HG03108 (cell line): Measurements from ENCODE around the gene ROGDI.
"Not testable (repeated sequence)": the region's sequence is repeated elsewhere in the genome, so short reads cannot be mapped to it uniquely, and the experiment has no call there.

Experiments
- ATAC-seq: cut with Tn5 transposase; IDR thresholded peaks from one replicate; pipeline ENCODE4 v1.9.1; 2021; ENCODE audit warnings: moderate library complexity; ENCODE audit not compliant: unreplicated experiment

The ROGDI gene

DNA sequence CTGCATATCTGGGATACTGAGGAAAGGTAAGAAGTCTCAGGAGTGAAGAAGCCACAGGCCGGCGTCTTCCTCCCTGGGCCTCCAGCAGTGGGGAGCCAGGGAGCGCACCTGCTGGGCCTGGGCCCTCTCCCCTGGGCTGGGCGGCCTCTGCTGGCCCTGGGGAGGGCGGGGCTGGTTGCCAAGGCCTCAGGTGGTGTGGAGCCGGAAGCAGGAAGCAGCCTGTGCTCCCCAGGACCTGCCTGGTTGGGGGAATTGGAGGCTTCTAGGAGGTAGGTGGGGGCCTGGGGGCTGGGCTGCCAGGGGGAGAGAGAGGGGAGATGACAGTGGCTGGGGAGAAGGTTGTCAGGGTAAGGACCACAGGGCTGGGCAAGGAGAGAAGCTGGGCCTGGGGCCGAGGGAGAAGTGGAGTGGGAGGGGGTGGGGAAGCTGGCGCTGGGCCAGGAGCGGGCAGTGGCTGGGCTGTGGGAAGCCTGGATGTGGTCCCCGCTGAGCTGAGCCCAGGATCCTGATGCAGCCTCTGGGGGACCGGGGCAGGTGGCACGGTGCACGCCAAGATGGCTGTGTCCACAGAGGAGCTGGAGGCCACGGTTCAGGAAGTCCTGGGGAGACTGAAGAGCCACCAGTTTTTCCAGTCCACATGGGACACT, 7.1 kb downstream of the ROGDI start, which contains the start of gene SMIM22:
Gene SMIM22 (plus strand): TSS at position 189 of the 647 bp plus-strand sequence. CDS start 366 bp downstream, at position 555.
- no peak for ATAC-seq

DNA sequence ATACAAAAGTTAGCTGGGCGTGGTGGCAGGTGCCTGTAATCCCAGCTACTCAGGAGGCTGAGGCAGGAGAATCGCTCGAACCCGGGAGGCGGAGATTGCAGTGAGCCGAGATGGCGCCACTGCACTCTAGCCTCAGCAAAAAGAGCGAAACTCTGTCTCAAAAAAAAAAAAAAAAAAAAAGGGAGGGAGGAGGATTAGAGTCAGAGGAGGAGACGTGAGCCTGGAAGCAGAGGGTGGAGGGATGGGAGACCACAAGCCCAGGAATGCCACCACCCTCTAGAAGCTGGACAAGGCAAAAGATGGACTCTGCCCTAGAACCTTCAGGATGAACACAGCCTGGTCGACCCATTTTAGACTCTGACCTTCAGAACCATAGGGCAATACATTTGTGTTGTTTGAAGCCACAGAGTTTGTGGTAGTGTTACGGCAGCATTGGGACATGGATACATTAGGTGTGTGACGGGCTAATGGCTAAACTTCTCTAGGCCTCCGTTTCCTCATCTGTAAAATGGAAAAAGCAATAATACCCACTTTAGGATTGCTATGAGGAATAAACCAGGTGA, 9.4 kb downstream of the ROGDI start:
- no peak for ATAC-seq

DNA sequence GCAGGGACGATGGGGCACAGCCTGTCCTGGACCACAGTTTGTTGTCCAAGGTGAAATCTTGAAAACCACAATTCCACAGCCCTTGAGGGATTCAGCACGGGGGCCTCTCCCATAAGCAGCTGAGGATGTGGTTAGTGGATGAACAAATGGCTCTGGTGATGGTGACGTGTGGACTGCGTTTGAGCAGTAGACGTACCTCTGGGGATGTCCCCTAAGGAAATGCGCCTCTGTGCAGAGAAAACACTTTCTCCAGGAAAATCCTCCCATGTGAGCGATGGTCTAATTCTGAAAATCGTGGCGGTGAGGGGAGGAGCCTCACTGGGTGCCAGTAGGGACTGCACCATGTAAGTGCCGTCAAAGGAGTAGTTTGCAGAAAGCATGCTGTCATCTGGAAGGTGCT, 11.6 kb downstream of the ROGDI start:
- no peak for ATAC-seq

DNA sequence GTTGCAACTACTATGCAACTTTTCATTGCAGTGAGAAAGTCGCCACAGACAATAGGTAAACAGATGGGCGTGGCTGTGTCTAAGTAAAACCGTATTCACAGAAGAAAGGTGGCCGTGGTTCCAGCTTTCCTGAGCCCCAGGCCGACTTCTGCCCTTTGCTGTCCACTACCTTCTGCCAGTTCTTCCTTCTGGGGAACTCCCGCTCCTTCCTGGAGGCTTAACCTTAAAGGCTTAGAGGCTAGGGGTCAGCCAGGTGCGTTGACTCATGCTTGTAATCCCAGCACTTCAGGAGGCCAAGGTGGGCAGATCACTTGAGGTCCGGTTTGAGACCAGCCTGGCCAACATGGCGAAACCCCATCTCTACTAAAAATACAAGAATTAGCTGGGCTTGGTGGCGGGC, 12.2 kb downstream of the ROGDI start:
- no peak for ATAC-seq

DNA sequence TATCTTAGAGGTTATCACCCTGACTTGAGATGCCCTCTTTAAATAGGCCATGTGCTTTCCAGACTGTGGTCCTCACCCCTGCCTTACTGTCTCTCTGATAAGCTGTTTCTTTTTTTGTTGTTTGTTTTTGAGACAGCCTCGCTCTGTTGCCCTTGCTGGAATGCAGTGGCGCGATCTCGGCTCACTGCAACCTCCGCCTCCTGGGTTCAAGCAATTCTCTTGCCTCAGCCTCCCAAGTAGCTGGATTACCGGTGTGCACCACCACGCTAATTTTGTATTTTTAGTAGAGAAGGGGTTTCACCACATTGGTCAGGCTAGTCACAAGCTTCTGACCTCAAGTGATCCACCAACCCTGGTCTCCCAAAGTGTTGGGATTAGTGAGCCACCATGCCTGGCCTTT, 13.5 kb downstream of the ROGDI start:
- ATAC-seq = no peak

DNA sequence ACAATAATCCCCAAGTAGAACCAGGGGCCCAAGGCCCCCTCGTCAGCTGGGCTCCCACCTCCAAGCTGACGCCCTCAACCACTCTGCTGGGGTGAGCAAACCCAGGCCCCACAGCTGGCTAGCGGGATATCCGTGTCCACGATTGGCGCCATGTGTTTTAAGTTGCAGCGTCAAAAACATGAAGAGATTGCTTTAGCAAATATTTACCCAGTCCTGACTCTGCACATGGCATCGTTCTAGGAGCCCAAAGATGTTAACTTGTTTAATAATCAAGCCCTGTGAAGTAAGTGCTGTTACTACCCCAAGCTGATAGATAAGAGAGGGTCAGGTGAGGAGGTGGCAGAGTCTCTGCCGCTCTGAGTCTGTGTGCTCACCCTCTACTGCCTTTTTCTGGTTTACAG, 13.9 kb downstream of the ROGDI start:
- no peak for ATAC-seq

DNA sequence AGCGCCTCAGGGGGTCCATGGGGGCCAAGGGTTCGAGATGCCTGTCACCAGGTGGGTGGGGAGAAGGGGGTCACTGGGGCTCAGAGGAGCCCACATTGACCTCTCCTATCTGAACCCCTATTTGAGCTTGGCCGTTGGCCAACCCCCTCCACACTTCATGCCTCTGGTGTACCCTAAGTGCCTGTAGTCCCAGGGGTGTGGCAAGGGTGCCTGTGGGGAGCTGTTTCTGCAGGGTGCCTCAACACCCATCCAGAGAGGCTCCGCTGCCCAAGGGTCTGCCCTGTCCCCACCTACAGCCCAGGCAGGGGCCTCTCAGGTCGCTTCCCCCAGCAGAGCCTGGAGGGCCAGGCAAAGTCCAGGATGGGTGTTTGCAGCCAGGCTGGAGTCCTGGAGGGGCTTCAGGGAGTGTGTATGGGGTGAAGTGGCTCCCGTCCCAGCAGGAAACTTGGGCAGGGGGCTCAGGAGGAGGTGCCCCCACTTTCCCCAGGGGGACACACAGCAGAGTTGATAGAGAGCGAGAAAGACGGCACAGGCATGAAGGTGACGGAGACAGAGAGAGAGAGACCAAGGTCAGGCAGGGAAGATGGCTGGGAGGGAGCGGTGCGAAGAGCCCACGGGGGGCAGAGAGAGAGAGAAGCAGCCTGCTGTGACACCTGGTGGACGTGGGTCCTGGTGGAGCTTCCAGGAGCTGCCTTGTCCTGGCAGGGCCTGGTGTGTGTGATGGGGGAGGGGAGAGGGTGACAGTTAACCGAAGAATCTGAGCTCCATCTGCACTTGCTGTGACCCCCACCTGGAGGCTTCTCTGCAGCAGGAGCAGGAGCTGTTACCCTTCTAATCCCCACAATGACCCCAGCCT, 14.6 kb downstream of the ROGDI start, which contains the start of gene SEPTIN12:
Gene SEPTIN12 (minus strand): TSS at position 719 of the 856 bp plus-strand sequence. CDS start 700 bp downstream, at position 19.
- no peak for ATAC-seq

DNA sequence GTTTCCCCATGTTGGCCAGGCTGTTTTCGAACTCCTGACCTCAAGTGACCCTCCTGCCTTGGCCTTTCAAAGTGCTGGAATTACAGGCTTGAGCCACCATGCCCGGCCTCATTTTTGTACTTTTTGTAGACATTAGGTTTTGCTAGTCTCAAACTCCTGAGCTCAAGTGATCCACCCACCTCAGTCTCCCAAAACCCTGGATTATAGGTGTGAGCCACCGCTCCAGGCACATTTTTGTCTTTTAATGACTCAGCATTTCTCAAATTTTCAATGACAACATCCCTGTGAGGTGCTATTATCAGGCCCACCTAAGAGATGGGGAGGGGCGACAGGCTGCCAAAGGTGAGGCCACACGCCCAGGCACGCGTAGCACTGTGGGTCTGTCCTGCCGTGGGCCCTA, 15.4 kb downstream of the ROGDI start:
- ATAC-seq = no peak

DNA sequence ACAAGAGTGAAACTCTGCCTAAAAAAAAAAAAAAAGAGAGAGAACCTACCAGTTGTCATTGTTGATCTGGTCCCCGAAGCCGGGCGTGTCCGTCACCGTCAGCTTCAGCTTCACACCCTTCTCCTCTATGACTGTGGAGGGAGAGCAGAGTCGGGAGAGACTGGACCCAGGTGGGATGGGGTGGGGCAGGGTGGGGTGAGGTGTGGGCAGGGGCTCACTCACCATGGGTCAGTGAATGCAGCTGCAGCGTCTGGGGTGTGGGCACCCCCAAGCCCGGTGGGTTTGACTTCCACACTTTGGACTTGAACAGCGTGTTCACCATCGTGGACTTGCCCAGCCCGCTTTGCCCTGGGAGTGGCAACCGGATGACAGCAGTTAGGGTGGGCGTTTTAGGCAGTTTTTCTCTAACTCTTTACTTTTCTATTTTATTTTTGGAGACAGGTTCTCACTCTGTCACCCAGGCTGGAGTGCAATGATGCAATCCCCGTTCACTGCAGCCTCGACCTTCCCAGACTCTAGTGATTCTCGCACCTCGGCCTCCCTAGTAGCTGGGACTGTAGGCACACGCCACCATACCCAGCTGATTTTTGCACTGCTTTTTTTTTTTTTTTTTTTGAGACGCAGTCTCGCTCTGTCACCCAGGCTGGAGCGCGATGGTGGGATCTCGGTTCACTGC, 16.5 kb downstream of the ROGDI start:
- ATAC-seq = no peak

DNA sequence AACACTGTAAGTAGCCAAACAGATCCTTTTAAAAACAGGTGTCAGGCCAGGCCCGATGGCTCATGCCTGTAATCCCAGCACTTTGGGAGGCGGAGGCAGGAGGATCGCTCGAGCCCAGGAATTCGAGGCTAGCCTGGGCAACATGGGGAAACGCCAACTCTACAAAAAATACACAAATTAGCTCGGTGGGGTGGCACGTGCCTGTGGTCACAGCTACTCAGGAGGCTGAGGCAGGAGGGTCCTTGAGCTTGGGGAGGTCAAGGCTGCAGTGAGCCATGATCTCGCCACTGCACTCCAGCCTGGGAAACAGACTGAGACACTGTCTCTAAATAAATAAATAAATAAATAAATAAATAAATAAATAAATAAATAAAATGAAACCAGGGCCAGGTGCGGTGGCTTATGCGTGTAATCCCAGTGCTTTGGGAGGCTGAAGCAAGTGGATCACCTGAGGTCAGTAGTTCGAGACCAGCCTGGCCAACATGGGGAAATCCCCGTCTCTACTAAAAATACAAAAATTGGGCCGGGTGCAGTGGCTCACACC, 17.9 kb downstream of the ROGDI start:
- ATAC-seq = not testable (repeated sequence)

DNA sequence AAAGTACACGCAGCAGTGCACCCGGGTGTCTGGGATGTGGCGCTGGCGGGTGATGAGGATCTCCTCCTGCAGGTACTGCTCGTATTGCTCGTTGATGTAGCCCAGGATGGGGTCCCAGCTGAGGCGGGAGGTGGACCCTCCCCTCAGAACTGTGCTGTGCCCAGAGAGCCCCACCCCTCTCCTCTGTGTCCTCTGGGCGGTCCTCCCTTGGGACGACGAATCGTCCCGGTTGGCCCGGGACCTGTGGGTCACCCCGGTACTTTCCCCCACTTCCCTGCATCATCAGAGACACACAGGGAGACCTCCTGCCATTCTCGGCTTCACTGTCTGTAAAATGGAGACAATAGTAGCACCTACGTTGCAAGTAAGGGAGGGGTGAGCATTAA, 18.5 kb downstream of the ROGDI start:
- no peak for ATAC-seq

DNA sequence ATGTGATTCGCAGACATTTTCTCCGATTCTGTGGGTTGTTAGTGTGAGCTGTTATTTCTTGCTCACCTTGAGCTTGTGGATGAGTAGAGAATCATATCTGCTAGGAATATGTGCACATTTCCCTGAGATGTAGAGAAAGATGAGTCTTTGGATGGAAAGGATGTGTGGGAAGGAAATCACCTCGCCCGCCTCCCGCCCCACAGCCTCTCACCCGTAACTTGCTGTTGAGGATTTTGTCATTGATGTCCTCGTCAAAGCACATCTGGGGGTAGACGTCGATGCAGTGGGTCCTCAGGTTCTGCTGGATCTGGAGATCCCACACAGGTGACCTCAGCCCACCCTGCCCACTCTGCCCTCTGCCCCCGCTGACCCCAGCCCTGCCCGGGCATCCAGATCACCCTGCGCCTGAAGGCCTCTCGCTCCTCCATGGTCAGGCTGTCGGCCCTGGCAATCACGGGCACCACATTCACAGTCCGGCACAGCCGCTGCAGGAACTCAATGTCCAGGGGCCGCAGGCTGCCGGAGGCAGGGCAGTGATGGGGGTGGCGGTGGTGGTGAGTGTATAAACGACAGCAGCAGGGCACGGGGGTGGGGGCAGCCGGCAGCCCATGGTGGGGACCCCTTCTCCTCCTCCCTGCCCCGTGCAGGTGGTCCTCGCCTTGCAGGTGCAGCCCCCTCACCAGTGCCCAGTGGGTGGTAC, 19.0 kb downstream of the ROGDI start:
- no peak for ATAC-seq

DNA sequence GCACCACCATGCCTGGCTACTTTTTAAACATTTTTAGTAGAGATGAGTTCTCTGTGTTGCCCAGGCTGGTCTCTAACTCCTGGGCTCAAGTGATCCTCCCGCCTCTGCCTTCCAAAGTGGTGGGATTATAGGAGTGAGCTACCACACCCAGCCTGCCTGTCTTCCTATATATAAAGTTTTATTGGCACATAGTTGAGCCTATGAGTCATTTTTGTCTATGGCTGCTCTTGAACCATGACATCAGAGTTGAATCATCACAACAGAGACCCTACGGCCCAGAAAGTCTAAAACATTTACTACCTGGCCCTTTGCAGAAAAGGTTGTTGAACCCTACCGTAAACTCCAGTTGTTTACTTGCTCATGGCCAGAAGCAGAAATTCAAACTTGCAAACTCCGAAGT, 22.2 kb downstream of the ROGDI start:
- ATAC-seq = no peak

DNA sequence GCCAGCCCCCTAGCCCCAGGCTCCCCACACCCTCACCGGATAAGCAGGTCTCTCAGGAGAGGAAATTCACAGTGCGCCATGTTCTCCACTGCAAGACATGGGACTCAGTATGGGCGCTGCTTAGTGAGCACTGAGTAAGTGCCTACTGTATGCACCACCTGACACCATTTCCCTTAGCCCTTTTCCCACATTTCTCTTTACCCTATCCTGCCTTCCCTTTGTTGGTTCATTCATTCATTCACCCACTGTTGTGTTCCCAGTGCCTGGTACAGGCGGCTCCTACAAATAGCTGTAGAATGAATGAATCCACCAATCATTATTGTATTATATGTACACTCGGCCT, 24.4 kb downstream of the ROGDI start:
- no peak for ATAC-seq

DNA sequence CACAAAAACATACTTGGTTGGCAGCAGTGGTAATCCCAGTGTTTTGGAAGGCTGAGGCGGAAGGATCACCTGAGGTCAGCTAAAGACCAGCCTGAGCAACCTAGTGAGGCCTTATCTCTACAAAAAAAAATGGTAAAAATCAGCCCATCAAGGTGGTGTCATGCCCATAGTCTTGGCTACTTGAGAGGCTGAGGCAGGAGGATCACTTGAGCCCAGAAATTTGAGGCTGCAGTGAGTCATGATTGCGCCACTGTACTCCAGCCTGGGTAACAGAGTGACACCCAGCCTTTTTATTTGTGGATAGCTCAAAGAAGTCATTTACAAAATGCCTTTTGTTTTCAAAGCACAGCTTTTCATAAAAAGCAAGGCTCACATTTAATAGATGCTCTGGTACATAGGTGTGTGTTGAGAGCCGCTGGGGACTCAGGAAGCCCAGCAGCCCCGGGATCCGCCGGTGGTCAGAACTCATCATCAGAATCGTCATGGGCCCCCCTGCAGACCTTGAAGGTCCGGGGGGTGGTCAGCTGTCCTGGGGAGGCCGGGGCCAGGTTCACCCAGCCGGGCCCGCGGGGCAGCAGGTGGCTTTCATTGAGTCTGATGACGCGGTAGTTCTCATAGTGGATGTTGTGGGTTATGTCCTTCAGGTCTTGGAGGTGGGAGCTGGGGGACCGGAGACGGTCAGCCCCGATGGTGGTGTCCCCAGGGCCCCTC, 24.9 kb downstream of the ROGDI start:
- ATAC-seq = no peak

DNA sequence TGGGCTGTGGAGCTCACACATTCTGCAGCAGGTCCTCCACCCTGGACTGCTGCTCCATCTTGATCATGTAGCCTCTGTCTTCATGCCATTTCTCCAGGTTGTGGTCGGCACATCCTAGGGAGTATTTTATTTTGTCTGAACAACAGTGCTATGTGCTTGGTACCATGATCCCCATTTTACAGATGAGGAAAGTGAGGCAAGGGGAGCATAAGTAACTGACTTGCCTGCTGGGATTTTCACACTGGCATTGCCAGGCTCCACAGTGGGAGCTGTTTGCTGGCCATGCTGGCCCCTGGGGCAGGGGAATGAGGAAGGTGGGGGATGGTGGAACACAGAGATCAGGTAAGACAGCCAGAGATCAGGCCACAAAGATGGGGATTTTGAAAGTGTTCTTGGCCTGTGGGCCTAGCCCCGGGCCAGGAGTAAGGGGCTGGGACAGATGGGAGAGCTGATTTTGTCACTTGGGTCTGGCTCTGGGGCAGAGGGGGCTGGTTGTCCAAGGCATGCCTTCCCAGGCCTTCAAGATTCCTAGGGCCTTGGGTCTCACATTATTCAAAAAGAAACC, 26.2 kb downstream of the ROGDI start:
- ATAC-seq = no peak

DNA sequence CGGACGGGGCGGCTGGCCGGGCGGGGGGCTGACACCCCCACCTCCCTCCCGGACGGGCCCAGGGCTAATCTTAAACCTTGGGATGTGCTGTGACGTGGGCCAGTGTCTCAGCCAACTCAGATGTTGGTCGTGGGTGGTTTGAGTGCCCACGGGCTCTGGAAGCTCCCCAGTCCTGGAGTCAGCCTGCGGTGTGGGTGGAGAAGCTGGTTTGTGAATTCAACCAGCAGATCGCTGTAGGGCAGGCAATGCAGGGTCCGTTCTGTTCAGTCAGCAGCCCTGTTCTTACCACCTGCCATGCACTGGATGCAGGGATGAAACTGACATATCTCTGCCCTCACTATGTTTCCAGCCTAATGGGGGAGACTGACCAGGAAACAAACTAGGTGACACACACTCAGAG, 27.4 kb downstream of the ROGDI start:
- ATAC-seq = no peak

DNA sequence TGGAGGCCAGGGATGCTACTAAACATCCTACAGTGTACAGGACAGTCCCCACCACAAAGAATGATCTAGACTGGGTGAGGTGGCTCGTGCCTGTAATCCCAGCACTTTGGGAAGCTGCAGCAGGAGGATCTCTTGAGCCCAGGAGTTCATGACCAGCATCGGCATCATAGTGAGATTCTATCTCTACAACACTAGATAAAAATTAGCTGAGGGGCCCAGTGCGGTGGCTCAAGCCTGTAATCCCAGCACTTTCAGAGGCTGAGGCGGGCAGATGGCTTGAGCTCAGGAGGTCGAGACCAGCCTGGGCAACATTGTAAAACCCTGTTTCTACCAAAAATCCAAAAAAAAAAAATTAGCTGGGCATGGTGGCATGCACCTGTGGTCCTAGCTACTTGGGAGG, 30.1 kb downstream of the ROGDI start:
- ATAC-seq = no peak

DNA sequence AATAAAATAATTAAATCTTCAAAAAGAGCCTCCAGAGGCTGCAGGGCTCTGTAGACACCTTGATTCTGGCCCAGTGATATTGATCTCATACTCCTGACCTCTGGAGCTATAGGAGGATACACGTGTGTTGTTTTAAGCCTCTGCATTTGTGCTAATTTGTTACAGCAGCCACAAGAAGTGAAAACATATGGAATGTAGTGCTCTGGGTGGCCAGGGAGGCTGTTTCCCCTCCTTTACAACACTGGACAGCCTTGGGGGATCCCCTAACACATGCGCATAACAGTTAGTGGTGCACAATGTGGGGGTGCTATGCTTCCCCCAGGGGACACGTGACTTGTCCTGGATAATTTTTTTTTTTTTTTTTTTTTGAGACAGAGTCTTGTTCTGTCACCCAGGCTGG, 30.8 kb downstream of the ROGDI start:
- no peak for ATAC-seq

DNA sequence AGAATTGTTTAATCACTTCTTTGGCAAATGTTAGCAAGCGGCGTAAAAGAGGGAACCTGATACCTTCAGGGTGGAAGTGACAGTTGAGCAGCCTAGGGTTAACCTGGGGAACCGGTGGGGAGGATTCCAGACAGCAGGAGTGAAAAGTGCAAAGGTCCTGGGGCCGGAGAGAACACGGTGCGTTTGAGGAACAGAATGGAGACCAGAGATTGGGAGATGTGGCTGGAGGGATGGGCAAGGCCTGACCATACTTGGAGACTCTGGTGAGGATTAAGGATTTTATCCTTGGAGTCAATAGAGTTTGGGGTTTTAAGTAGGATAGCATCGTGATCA, 33.2 kb downstream of the ROGDI start:
- ATAC-seq = no peak
